H1 (cell line): ENCODE results near the gene CHST9. TPM values are rescaled to one million over a fixed set of nuclear protein-coding genes. Genes with fewer than 3 reads are reported as not detected.
"Not testable (repeated sequence)": the region's sequence is repeated elsewhere in the genome, so short reads cannot be mapped to it uniquely, and the experiment has no call there.

Source experiments
- CTCF ChIA-PET: fragments of 300-600 bp; sonication (Branson Sonifier 250); formaldehyde crosslinking; loops from one replicate; lab custom pipeline; 2021; ENCODE audit not compliant: partially characterized antibody; lab: Charles Lee
- POLR2A ChIA-PET: fragments of 300-600 bp; sonication (Branson Sonifier 250); formaldehyde crosslinking; loops from one replicate; lab custom pipeline; 2021; ENCODE audit warnings: inconsistent platforms; ENCODE audit not compliant: partially characterized antibody; lab: Charles Lee
- DNase-seq, 2 experiments: peaks; one replicate each; pipeline versions ENCODE4 v3.0.0 to v3.0.0-alpha.2; 2010 to 2022; ENCODE audit warnings: low spot score in 2 of 2, low read depth in 1 of 2, mixed read lengths in 1 of 2
- FAIRE-seq: peaks from 2 replicates; lab custom pipeline; 2011; peaks lifted over from hg19 to GRCh38; lab: Jason Lieb, UNC
- H2AFZ ChIP-seq: 2 replicates; pipeline ENCODE4 v1.8.1; 2012; ENCODE audit warnings: low read length, inconsistent platforms
- H2AK5ac ChIP-seq: 2 replicates; pipeline ENCODE4 v1.6.1; 2013; ENCODE audit warnings: low read depth, low read length
- H2BK120ac ChIP-seq: replicated peaks from 2 replicates; pipeline ENCODE3; 2013; ENCODE audit warnings: low read depth, low read length, inconsistent platforms
- H2BK12ac ChIP-seq: 2 replicates; pipeline ENCODE4 v1.6.1; 2013; ENCODE audit warnings: low read depth, low read length
- H2BK15ac ChIP-seq: 2 replicates; pipeline ENCODE4 v1.6.1; 2013; ENCODE audit warnings: low read length
- H2BK20ac ChIP-seq: 2 replicates; pipeline ENCODE4 v1.6.1; 2013; ENCODE audit warnings: low read length
- H2BK5ac ChIP-seq: 2 replicates; pipeline ENCODE4 v1.6.1; 2013; ENCODE audit warnings: low read depth, low read length
- H3K14ac ChIP-seq: 2 replicates; pipeline ENCODE4 v1.6.1; 2013; ENCODE audit warnings: inconsistent platforms; ENCODE audit not compliant: insufficient read length
- H3K18ac ChIP-seq: 2 replicates; pipeline ENCODE4 v1.6.1; 2013; ENCODE audit warnings: low read length; ENCODE audit errors: extremely low read depth
- H3K23ac ChIP-seq: 2 replicates; pipeline ENCODE4 v1.6.1; 2013; ENCODE audit warnings: inconsistent platforms; ENCODE audit not compliant: insufficient read length
- H3K23me2 ChIP-seq: 2 replicates; pipeline ENCODE4 v1.6.1; 2013; ENCODE audit warnings: low read depth, low read length
- H3K27ac ChIP-seq: 2 replicates; pipeline ENCODE4 v1.6.1; 2011; ENCODE audit warnings: low read depth, low read length, inconsistent platforms
- H3K27me3 ChIP-seq, 4 experiments: replicated peaks in 1 of 4; 1 replicate in 1 of 4; 2 replicates in 3 of 4; pipeline versions ENCODE4 v1.6.1 to v1.8.1; 2011 to 2013; ENCODE audit warnings: low read length in 3 of 4, mild to moderate bottlenecking in 3 of 4, inconsistent platforms in 2 of 4, mixed read lengths in 2 of 4, moderate library complexity in 1 of 4; ENCODE audit not compliant: control insufficient read depth in 3 of 4, insufficient read depth in 3 of 4; ENCODE audit errors: extremely low read depth in 1 of 4
- H3K36me3 ChIP-seq, 4 experiments: 2 replicates each; pipeline versions ENCODE4 v1.6.1 to v1.8.1; 2011 to 2013; ENCODE audit warnings: mild to moderate bottlenecking in 4 of 4, low read length in 3 of 4, moderate library complexity in 2 of 4, control low read depth in 1 of 4, inconsistent platforms in 1 of 4; ENCODE audit not compliant: insufficient read depth in 4 of 4, control insufficient read depth in 2 of 4
- H3K4ac ChIP-seq: replicated peaks from 2 replicates; pipeline ENCODE3; 2013; ENCODE audit warnings: low read length, low read depth, mixed read lengths, inconsistent platforms; ENCODE audit not compliant: insufficient read length
- H3K4me1 ChIP-seq, 4 experiments: replicated peaks in 1 of 4; 1 replicate in 1 of 4; 2 replicates in 3 of 4; pipeline versions ENCODE4 v1.6.1 to v1.8.1; 2011 to 2013; ENCODE audit warnings: low read length in 3 of 4, inconsistent platforms in 2 of 4, mixed read lengths in 1 of 4; ENCODE audit not compliant: insufficient read depth in 4 of 4, control insufficient read depth in 3 of 4
- H3K4me2 ChIP-seq, 2 experiments: 2 replicates each; pipeline versions ENCODE4 v1.6.1 to v1.8.1; 2011 to 2013; ENCODE audit warnings: low read depth in 2 of 2, low read length in 2 of 2, control low read depth in 1 of 2, inconsistent platforms in 1 of 2, mild to moderate bottlenecking in 1 of 2; ENCODE audit not compliant: insufficient read depth in 1 of 2
- H3K4me3 ChIP-seq, 4 experiments: fragments of 200-600, 300-600 bp in 1 of 4; sonication (generic), shearing (Covaris generic), sonication (Bioruptor Twin) in 1 of 4; 2 replicates each; pipeline versions ENCODE4 v1.5.1 to v1.8.1; 2011 to 2016; ENCODE audit warnings: low read length in 4 of 4, low read depth in 3 of 4, control low read depth in 2 of 4, inconsistent platforms in 2 of 4, mild to moderate bottlenecking in 2 of 4, mixed read lengths in 1 of 4, moderate library complexity in 1 of 4; ENCODE audit not compliant: insufficient read depth in 2 of 4; ENCODE audit errors: extremely low read depth in 1 of 4
- H3K56ac ChIP-seq: replicated peaks from 2 replicates; pipeline ENCODE3; 2013; ENCODE audit warnings: low read depth, mild to moderate bottlenecking, mixed read lengths, low read length, inconsistent platforms; ENCODE audit not compliant: insufficient read length
- H3K79me1 ChIP-seq: 2 replicates; pipeline ENCODE4 v1.6.1; 2013; ENCODE audit warnings: low read depth, low read length, control low read depth
- H3K79me2 ChIP-seq, 2 experiments: 2 replicates each; pipeline versions ENCODE4 v1.6.1 to v1.8.1; 2012 to 2013; ENCODE audit warnings: low read length in 2 of 2, mild to moderate bottlenecking in 2 of 2, inconsistent platforms in 1 of 2; ENCODE audit not compliant: insufficient read depth in 2 of 2, control insufficient read depth in 1 of 2
- H3K9ac ChIP-seq, 4 experiments: replicated peaks in 1 of 4; 1 replicate in 1 of 4; 2 replicates in 3 of 4; pipeline versions ENCODE4 v1.6.1 to v1.8.1; 2011 to 2013; ENCODE audit warnings: low read depth in 3 of 4, low read length in 3 of 4, control low read depth in 2 of 4, mild to moderate bottlenecking in 2 of 4, moderate library complexity in 2 of 4, inconsistent platforms in 1 of 4; ENCODE audit errors: extremely low read depth in 1 of 4
- H3K9me3 ChIP-seq, 2 experiments: 2 replicates each; pipeline versions ENCODE4 v1.6.1 to v1.8.1; 2012 to 2013; ENCODE audit warnings: mild to moderate bottlenecking in 2 of 2, moderate library complexity in 2 of 2, control low read depth in 1 of 2, inconsistent platforms in 1 of 2, low read depth in 1 of 2, low read length in 1 of 2, mixed read lengths in 1 of 2; ENCODE audit not compliant: insufficient read depth in 2 of 2
- H4K20me1 ChIP-seq, 2 experiments: replicated peaks in 1 of 2; 2 replicates each; pipeline versions ENCODE3 to v1.8.1; 2011 to 2013; ENCODE audit warnings: inconsistent platforms in 2 of 2, low read length in 2 of 2, mild to moderate bottlenecking in 1 of 2; ENCODE audit not compliant: insufficient read depth in 2 of 2, control insufficient read depth in 1 of 2
- H4K5ac ChIP-seq: 2 replicates; pipeline ENCODE4 v1.6.1; 2013; ENCODE audit warnings: low read length, low read depth, mixed read lengths, inconsistent platforms; ENCODE audit not compliant: insufficient read length
- H4K8ac ChIP-seq: 2 replicates; pipeline ENCODE4 v1.8.0; 2013; ENCODE audit warnings: mild to moderate bottlenecking, moderate library complexity, low read length, inconsistent platforms; ENCODE audit not compliant: insufficient read depth; ENCODE audit errors: extremely low read depth
- H4K91ac ChIP-seq: replicated peaks from 2 replicates; pipeline ENCODE3; 2013; ENCODE audit warnings: low read length, mixed read lengths, inconsistent platforms; ENCODE audit not compliant: insufficient read length
- NANOG ChIP-seq: IDR thresholded peaks from 2 replicates; pipeline ENCODE4 v1.6.1; 2011; ENCODE audit warnings: low read length, low read depth, mild to moderate bottlenecking, inconsistent platforms; ENCODE audit not compliant: insufficient read depth, poor library complexity, severe bottlenecking
- SP1 ChIP-seq: IDR thresholded peaks from 2 replicates; pipeline ENCODE4 v1.6.1; 2011; ENCODE audit warnings: low read depth, low read length
- WGBS, 2 experiments: shearing (Covaris generic) in 1 of 2; methylation state at CpG; one replicate each; pipeline versions ENCODE4 v1.1.6 to v1.1.7; 2013 to 2015; ENCODE audit warnings: low lambda C conversion rate in 2 of 2, mixed read lengths in 2 of 2, inconsistent platforms in 1 of 2, low coverage in 1 of 2, missing lambda C conversion rate in 1 of 2; ENCODE audit not compliant: insufficient replicate concordance in 2 of 2, insufficient coverage in 1 of 2, insufficient read length in 1 of 2; ENCODE audit errors: extremely low coverage in 1 of 2, missing lambda C conversion rate in 1 of 2; 5-methylcytosine and 5-hydroxymethylcytosine counted together
- polyA plus RNA-seq, 7 experiments: library from polyadenylated mRNA; depleted of rRNA in 3 of 7; stranded (reverse) in 5 of 7; unstranded in 2 of 7; fragments of >200 nt in 5 of 7; fragments of 200-250 nt in 2 of 7; gene quantifications; 1 replicate in 5 of 7; 2 replicates in 1 of 7; 4 replicates in 1 of 7; pipeline versions ENCODE4 v1.2.1 to v1.2.3, GENCODE V29; 2011 to 2013; ENCODE audit warnings: missing spikeins in 2 of 7, mixed read lengths in 2 of 7
- total RNA-seq: library from RNA; stranded (reverse); fragmentation: NEBNext Ultra II Directional; extraction: Animal tissue kit (Norgen Biotek cat#: 25700); gene quantifications from 2 replicates; pipeline ENCODE4 v1.2.1, GENCODE V29; 2021

Gene CHST9
- total and polyA plus RNA-seq, 2 of the 8 experiments (the other 6 are each of a cell fraction or from before 2014, with no cell fraction given), result 3.2 to 24.3 TPM

DNA sequence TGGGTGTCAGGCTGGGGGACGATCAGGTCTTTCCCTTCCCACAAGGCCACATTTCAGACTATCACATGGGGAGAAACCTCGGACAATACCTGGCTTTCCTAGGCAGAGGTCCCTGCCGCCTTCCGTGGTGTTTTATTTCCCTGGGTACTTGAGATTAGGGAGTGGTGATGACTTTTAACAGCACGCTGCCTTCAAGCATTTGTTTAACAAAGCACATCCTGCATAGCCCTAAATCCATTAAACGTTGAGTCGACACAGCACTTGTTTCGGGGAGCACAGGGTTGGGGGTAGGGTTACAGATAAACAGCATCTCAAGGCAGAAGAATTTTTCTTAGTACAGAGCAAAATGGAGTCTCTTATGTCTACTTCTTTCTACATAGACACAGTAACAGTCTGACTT is 257.3 kb downstream of the CHST9 start:
- not testable (repeated sequence) for H2BK20ac ChIP-seq, H3K4me3 ChIP-seq, H4K20me1 ChIP-seq, H3K18ac ChIP-seq, H3K9ac ChIP-seq, H4K5ac ChIP-seq, H3K79me1 ChIP-seq, H3K14ac ChIP-seq, H2BK120ac ChIP-seq, H3K79me2 ChIP-seq, H3K4me1 ChIP-seq, H2AK5ac ChIP-seq, H2BK15ac ChIP-seq, H3K27ac ChIP-seq, H3K27me3 ChIP-seq, H3K4ac ChIP-seq, H3K9me3 ChIP-seq
- CTCF ChIA-PET, result interaction anchor here (1.1 kb wide), 2 partner anchors 35 to 114 kb away, joined by 3 read pairs; no protein-coding TSS in a partner anchor
- peak; percentile 69 for FAIRE-seq
- Histone ChIP-seq H2BK12ac (peak overlapping the region; percentile 85; the same call in 1 of the 2 replicates), H4K91ac (peak overlapping the region; percentile 27)
- WGBS, 2 experiments, result 13% methylated on average over 8 of the region's 8 CpGs; no CpG with 5 or more reads in 1 of the 2 experiments
- TF ChIP-seq NANOG (peak; percentile 71), SP1 (0 out of 2 replicates have a peak, but pooled peaks have one; percentile 41)
- TF ChIP-seq, all 59 proteins: peak for 2; not testable (repeated sequence) for 57
- H3K23me2 ChIP-seq, POLR2A ChIA-PET, H3K36me3 ChIP-seq, H4K8ac ChIP-seq, H3K56ac ChIP-seq, H3K23ac ChIP-seq, H2AFZ ChIP-seq: not testable (repeated sequence)
- H3K4me2 ChIP-seq, result peak overlapping the region; percentile 31 to 48; a peak in 2 of 4 replicates
- DNase-seq, result peak in 1 of 2 experiments; percentile 9
- peak overlapping the region; percentile 69; the same call in 1 of the 2 replicates for H2BK5ac ChIP-seq
